Measurements from ENCODE around the gene ZNF749. TPM values are rescaled to one million over a fixed set of nuclear protein-coding genes. Genes with fewer than 3 reads are reported as not detected.

ZNF749 gene
- total RNA-seq, 4 donors from 2014 or later = 3.1 to 7.8 (median 4.5) TPM

DNA sequence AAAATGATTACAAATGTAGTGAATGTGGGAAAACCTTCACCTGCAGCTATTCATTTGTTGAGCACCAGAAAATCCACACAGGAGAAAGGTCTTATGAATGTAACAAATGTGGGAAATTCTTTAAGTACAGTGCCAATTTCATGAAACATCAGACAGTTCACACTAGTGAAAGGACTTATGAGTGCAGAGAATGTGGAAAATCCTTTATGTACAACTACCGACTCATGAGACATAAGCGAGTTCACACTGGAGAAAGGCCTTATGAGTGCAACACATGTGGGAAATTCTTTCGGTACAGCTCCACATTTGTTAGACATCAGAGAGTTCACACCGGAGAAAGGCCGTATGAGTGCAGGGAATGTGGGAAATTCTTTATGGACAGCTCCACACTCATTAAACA, 36.3 kb upstream of the ZNF749 start:
- H3K4me1 ChIP-seq = no peaks in the 10 kb centered on the region
- peaks cover 0 to 99% (median 35%) of the 10 kb centered on the region in 4 donors for H3K9me3 ChIP-seq
- H3K4me3 ChIP-seq = no peak overlapping the region
- 95 to 99% methylated on average over 5 of the region's 5 CpGs for WGBS, 2 donors
- TF ChIP-seq EP300 (IDR thresholded peaks at IDR 0.05) = no peak
- TF ChIP-seq, protein P1, sequence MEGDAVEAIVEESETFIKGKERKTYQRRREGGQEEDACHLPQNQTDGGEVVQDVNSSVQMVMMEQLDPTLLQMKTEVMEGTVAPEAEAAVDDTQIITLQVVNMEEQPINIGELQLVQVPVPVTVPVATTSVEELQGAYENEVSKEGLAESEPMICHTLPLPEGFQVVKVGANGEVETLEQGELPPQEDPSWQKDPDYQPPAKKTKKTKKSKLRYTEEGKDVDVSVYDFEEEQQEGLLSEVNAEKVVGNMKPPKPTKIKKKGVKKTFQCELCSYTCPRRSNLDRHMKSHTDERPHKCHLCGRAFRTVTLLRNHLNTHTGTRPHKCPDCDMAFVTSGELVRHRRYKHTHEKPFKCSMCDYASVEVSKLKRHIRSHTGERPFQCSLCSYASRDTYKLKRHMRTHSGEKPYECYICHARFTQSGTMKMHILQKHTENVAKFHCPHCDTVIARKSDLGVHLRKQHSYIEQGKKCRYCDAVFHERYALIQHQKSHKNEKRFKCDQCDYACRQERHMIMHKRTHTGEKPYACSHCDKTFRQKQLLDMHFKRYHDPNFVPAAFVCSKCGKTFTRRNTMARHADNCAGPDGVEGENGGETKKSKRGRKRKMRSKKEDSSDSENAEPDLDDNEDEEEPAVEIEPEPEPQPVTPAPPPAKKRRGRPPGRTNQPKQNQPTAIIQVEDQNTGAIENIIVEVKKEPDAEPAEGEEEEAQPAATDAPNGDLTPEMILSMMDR (IDR thresholded peaks at IDR 0.05) = no peak
- TF ChIP-seq POLR2A (IDR thresholded peaks at IDR 0.05) = no peak
- DNase-seq (ENCODE audit: low spot score in 2 of 2) = no peak
- H3K36me3 ChIP-seq = peaks cover 16 to 100% (median 29%) of the 10 kb centered on the region in 3 donors
- no peaks in the 10 kb centered on the region for H3K27me3 ChIP-seq
- H3K27ac ChIP-seq = no peak overlapping the region

DNA sequence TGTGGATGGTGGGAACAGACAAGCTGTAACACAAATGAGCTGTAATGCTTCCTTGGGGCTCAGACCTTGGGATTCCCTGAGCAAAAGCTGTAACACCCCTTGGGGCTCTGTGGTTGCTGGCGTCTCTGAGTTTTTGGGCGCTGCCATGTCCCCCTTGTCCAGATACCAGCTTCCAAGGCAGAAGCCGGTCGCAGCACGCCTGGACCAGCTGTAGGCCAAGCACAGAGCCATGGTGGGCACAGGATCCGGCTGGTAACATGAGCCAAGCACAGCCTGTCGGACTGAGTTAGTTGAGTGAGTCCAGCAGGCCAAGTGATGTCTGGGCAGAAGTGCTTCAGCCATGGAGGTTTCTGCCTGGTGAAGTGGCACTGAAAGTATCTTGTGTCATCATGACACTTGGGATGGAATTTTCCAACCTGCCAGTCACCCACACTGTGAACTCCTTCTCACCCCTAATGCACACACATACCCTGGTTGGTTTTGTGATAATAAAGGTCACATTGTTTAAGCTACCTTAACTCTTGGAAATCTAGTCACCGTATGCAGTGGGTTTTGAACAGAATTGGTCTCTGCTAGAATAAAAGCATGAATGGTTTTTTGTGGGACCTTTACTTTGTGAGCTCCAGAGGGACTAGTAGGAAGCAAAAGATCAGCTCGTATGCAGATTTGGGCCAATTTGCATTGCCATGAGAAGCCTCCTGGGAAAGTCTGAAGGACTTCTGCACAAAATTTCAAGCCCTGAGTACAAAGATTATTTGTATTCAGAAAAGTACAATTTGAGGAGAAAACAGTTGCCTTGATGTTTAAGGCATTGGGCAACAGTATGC, 31.2 kb upstream of the ZNF749 start:
- H3K9me3 ChIP-seq = peaks cover 0 to 80% (median 16%) of the 10 kb centered on the region in 4 donors
- no peak overlapping the region for H3K27ac ChIP-seq
- H3K36me3 ChIP-seq = peaks cover 3 to 51% (median 4%) of the 10 kb centered on the region in 3 donors
- WGBS, 2 donors = 84 to 92% methylated on average over 8 to 9 of the region's 9 CpGs
- no peaks in the 10 kb centered on the region for H3K27me3 ChIP-seq
- no peaks in the 10 kb centered on the region for H3K4me1 ChIP-seq
- TF ChIP-seq, protein P1 (IDR thresholded peaks at IDR 0.05) = no peak
- TF ChIP-seq EP300 (IDR thresholded peaks at IDR 0.05) = no peak
- no peak for TF ChIP-seq POLR2A (IDR thresholded peaks at IDR 0.05)
- no peak for DNase-seq (ENCODE audit: low spot score in 2 of 2)
- H3K4me3 ChIP-seq = no peak overlapping the region

DNA sequence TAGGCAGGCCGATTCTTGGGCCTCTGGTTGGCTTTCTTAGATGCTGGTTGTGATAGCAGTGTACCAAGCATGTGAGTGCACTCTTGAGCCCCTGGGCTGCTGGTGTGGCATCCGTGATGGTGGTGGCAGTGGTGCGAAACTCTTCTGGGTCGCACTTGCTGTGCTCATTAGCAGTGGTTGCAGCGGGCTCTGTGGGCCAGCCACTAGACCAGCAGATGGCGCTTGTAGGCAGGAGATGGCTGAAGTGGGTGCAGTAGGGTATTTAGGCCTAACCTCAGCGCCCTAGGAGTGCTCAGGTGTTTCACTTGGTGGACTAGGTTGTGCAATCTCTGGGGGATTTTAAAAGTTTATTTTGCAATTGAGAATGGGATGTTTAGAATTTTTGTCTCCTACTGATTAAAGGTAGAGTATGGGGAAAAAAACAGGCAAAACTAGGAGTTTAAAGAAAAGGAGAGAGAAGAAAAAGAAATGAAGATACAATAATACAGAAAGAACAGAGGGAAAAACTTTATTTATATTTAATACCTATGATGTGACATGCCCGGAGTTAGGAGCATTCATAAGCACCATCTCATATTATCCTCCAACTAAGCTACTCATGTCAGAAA, 28.5 kb upstream of the ZNF749 start:
- no peak for TF ChIP-seq EP300 (IDR thresholded peaks at IDR 0.05)
- TF ChIP-seq, protein P1 (IDR thresholded peaks at IDR 0.05) = peak in 2 of 5 experiments; percentile 16 to 45
- 10 to 13% methylated on average over 8 of the region's 8 CpGs for WGBS, 2 donors
- no peak for DNase-seq (ENCODE audit: low spot score in 2 of 2)

DNA sequence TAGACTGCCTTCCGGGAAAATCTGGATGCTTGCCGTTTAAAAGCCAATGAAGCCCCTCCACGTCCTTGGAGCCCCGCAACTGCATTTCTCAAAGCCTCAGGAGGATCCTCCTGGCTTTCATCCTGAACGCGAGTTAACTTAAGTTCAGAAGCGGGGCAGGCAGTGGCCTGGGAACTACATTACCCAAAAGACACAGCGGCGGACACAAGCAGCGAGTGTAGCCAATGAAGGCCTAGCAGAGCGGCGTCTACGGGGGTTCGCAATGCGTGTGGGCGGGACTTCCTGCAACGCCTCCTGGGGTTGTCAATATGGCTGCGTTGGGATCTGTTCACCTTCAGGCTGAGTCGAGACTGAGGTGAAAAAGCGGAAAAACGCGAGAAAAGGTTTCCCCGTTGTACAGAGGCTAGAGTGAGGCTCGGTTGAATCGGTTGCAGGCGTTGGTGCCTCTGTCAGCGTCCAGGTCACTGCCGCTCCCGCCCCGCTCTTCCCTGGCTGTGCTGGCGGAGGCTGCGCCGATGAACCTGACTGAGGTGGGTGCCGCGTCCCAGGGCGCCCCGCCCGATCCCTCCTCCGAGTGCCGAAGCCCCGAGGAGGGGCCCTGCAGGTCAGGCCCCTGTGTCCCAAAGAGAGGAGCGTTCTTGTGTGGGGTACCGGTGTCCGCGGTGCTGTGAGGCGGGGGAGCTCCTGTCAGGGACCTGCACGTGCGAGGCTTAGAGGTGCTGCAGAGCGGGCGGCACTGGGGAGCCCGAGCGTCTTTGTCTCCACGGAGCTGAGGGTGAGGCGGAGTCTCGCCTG, 24.1 kb upstream of the ZNF749 start, which contains the start of gene ZNF17:
Gene ZNF17 (plus strand): TSS at position 285 of the 795 bp plus-strand sequence. CDS start 2,455 bp downstream, outside the sequence.
- Histone ChIP-seq H3K4me1 (peaks cover 0 to 19% (median 8%) of the 10 kb centered on the region in 4 donors), H3K36me3 (peaks cover 0 to 40% (median 15%) of the 10 kb centered on the region in 3 donors), H3K27me3 (no peaks in the 10 kb centered on the region), H3K27ac (peak within 1 kb of the TSS in 3 of 4 donors; percentile 59 to 84 (median 64)), H3K9me3 (peaks cover 0 to 49% (median 0%) of the 10 kb centered on the region in 4 donors), H3K4me3 (peak within 1 kb of the TSS; percentile 77 to 94 (median 87))
- DNase-seq (ENCODE audit: low spot score in 2 of 2) = peak; percentile 82 to 92
- TF ChIP-seq, protein P1 (IDR thresholded peaks at IDR 0.05) = no peak
- TF ChIP-seq EP300 (IDR thresholded peaks at IDR 0.05) (peak; percentile 59 to 77), POLR2A (IDR thresholded peaks at IDR 0.05) (peak in 1 of 2 donors; percentile 20)
- 0 to 1% methylated on average over 40 to 52 of the region's 55 CpGs for WGBS, 2 donors

More for the DNA sequence above, 28.5 kb upstream of the ZNF749 start:
- Histone ChIP-seq H3K36me3 (peaks cover 0 to 24% (median 0%) of the 10 kb centered on the region in 3 donors), H3K4me3 (no peak overlapping the region), H3K4me1 (peaks cover 0 to 9% (median 2%) of the 10 kb centered on the region in 4 donors), H3K9me3 (peaks cover 0 to 53% (median 6%) of the 10 kb centered on the region in 4 donors), H3K27me3 (no peaks in the 10 kb centered on the region), H3K27ac (no peak overlapping the region)
